Testis (tissue), 2 donors: ENCODE data around the gene CPXM2.

Source experiments
- CTCF ChIP-seq, 3 experiments: fragments of 450-650 bp in 2 of 3; fragments of 200-600 bp in 1 of 3; sonication (generic) in 1 of 3; IDR thresholded peaks; one replicate each; pipeline ENCODE4 v1.5.1; 2016 to 2019; ENCODE audit warnings: antibody characterized with exemption in 3 of 3, mild to moderate bottlenecking in 2 of 3, moderate library complexity in 1 of 3
- POLR2A ChIP-seq: fragments of 450-650 bp; IDR thresholded peaks from one replicate; pipeline ENCODE4 v1.6.1; 2017; ENCODE audit warnings: antibody characterized with exemption, mild to moderate bottlenecking, moderate library complexity

GRCh38 chr10:123821136-123821535 is 70.5 kb downstream of the CPXM2 start:
- TF ChIP-seq CTCF (IDR thresholded peaks at IDR 0.05) (no peak), POLR2A (no peak)
